Retina (tissue), 1 donor: ENCODE measurements around the gene AP2A2.

Source experiments
- DNase-seq: peaks from one replicate; pipeline ENCODE4 v3.0.0-alpha.2; 2016

AP2A2 gene

DNA sequence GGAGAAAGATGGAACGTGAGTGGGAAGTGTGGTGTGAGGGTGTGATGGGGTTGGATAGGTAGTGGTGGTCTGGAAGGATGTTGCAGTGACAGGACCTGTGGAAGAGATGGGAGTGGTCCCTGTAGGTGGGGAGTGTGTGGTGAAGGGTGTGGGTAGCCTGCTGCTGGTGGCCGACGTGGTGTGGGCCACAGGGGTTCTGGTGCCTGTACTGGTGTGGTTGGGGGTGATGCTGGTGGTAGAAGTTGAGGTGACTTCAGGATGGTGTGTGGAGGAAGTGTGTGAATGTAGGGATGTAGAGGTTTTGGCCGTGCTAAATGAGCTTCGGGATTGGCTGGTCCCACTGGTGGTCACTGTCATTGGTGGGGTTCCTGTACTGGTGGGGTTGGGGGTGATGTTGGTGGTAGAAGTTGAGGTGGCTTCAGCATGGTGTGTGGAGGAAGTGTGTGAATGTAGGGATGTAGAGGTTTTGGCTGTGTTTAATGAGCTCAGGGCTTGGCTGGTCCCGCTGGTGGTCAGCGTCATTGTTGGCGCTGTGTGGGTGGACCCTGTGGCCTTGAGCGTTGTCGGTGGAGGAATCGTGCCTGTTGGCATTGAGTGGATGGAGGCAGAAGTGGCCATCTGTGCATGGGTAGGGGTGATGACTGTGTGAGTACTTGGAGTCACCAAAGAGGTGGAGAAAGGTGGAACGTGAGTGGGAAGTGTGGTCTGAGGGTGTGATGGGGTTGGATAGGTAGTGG, 91.8 kb downstream of the AP2A2 start:
- no peak for DNase-seq

DNA sequence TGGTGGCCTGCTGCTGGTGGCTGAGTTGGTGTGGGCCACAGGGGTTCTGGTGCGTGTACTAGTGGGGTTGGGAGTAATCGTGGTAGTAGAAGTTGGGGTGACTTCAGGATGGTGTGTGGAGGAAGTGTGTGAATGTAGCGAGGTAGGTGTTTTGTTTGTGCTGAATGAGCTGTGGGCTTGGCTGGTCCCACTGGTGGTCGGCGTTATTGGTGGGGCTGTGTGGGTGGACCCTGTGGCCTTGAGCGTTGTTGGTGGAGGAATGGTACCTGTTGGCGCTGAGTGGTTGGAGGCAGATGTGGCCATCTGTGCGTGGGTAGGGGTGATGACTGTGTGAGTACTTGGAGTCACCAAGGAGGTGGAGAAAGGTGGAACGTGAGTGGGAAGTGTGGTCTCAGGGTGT, 92.4 kb downstream of the AP2A2 start:
- DNase-seq = no peak

DNA sequence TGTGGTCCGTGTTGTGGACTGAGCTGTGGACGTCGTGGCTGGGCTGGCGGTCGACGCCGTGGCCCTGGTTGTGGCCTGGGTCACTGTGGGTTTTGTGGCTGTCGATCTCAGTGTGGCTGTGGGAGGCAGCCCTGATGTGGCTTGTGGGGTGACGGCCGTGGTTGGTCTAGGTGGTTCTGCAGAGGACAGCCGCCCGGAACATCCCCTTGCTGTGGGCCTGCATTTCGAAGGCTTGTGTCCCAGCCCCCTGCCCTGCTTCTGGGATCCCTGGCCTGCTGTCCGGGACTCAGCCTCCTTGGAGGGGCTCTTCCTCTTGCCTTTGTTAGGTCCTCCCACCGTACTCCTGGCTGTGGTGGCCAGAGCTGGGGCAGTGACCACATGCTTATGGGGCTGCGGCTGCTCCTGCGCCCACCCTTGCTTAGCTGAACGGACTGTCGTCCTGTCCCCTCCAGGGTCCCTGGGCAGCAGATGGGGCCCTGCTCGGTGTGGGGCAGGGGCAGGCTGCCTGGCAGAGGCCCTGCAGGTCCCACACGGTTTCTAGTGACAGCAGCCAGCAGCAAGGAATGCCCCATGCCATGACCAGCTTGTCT, 93.7 kb downstream of the AP2A2 start:
- DNase-seq = no peak

DNA sequence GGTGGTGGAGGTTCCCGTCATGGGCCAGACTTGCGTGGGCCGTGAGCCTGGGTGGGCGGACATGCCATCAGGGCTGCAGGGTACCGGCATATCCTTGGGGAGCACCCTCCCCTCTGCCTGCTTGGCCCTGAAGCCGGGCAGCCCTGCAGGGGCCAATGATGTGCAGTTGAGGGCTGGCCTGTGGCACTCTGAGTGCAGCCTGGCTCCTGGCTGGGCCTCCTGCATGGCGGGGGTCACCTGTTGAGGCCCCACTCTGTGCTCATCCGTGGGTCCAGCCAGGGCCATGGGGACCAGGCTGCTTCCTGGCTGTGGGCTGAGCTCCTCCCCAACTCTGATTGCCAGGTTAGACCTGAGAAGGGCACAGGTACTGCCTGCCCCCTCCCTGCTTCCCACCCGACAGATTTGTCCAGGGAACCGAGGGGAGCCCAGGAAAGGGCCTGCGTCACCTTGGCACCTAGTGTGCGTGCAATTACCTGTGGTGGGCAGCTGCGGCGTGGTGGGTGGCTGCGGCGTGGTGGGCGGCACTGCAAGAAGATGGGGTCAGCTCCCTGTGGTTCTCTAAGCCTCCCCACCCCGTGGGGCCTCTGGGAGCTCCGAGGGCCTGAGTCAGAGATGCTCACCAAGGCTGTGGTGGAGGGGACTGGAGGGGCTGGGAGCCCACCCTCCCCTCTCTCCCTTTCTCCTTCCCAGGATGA, 94.7 kb downstream of the AP2A2 start:
- DNase-seq = no peak

- DNase-seq = no peak
These were observed 96.7 kb downstream of the AP2A2 start for GRCh38 chr11:1022411-1022810.

- DNase-seq = no peak
These were observed 97.5 kb downstream of the AP2A2 start for GRCh38 chr11:1022908-1023810.

DNA sequence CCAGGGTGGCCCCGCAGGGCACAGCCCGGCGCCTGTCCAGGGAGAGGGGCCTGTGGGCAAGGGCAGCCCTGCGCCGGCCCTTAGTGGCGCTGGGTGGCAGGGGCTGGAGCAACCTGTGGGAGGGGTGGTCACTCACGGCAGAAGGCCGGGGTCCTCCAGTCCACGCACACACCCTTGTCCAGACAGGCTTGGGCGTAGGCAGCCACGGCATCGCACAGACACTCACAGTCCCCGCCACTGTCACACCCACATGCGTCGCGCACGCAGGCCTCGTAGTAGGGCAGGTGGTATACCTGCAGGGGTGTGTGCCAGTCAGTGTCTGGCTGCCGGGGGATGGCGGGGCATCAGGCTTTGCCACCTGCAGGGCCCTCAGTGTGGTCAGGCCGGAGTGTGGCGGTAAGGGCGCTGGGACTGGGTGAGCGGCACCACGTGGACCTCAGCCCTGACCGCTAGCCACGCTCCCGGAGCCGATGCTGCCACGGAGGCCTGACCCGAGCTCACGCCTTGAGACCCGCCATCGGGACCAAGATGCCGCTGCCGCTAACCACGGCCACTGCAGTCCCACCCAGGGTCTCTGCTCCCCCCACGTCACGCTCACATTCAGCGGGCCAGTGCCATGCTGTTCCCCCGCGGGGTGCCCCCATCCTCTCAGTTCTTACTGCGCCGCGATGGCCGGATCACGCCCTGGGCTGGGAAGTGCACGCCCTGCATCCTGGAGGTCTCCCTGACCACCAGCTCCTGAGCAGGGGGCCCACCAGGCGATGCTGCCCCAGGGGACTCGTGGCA, 98.3 kb downstream of the AP2A2 start:
- no peak for DNase-seq

GRCh38 chr11:1024597-1025409, 99.1 kb downstream of the AP2A2 start:
- no peak for DNase-seq

DNA sequence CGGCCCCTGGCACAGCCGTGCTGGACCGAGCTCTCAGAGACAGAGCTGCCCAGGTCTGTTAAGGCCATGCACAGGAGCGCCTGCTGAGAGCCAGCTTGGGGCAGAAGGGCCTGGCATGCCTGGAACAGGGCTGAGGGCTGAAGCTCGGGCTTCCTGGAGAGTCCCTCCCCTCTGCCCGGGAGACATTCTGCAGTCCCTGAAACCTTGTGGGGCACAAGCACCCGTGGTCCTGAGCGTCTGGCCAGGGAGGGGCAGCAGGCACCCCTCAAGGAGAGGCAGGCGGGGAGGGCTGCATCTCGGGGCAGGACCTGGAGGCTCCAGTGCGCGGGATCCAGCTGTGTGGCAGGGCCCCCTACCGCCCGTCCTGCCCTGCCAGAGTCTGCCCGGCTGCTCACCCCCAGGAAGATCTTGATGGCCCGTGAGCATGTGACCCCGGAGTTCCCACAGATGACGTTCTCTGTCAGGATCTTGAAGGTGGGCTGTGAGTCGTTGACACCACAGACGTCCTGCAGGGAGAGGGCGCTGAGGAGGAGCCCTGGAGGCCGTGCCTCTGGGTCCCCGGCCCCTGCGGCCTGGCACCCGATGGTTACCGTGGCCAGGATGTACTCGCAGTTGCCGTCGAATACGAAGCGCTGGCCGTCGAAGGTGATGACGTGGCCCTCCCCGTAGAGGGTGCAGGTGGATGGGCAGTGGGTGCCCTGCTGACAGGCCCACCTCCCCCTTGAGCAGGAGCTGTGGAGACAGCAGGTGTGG, 99.9 kb downstream of the AP2A2 start:
- DNase-seq = no peak

- no peak for DNase-seq
These were observed 100.4 kb downstream of the AP2A2 start for GRCh38 chr11:1026163-1026450.

GRCh38 chr11:1026641-1027482, 101.2 kb downstream of the AP2A2 start:
- DNase-seq = no peak

DNA sequence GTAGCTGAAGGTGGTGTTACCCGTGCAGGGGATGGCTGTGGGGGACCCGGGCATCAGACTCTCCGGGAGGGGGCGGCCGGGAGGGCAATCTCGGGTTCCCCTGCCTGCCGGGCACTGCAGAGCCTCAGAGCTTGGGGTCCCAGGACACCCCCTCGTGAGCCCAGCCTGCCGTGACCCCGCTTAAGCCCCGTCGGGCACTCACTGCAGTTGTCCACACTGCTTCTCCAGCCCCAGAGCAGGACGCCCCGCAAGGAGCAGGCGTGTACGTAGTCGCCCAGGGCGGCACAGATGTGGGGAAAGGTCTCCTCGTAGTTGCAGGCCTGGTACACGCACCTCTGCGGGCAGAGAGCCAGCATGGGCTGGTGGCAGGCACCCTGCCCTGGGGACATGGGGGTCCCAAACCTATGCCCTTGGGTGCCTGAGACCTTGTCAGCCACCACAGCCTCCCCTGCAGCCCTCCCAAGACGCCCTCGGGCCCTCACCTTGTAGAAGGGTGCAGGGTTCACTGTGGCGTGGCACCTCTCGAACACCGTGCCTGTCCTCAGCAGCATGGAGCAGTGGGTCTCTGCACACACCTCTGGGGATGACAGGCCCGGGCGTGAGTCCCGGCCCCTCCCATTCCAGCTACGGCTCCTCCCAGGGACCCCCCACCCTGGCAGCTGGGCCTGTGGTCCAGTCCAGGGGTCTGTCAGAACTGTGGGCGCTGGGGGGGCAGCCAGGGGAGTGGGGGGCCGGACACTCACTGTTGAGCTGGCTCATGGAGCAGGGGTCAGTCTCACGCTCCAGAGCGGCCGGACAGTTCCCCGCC, 102.0 kb downstream of the AP2A2 start:
- DNase-seq = no peak

- DNase-seq = no peak
These were observed 102.5 kb downstream of the AP2A2 start for GRCh38 chr11:1028291-1028540.

DNA sequence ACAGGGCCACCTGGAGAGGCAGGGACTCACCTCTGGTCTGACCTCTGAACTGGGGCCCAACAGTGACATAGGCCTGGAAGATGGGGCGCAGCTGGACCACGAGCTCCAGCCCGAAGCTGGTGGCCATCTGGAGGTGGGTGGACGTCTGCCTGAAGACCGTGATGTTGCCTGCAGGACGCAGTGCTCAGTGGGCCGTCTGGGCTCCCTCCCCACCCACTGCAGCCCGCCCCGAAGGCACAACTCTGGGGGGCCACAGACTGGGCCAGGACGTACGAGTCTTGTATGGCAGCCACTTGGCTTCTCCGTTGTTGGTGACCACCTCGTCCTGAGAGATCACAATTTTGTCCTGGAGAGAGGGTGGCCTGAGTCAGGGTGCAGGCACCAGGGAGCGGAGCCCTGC, 102.9 kb downstream of the AP2A2 start:
- DNase-seq = no peak

- DNase-seq = no peak
These were observed 103.4 kb downstream of the AP2A2 start for GRCh38 chr11:1029051-1029450.

- DNase-seq = no peak
These were observed 104.0 kb downstream of the AP2A2 start for GRCh38 chr11:1029654-1030053.

- no peak for DNase-seq
These were observed 104.4 kb downstream of the AP2A2 start for GRCh38 chr11:1030086-1030485.

- no peak for DNase-seq
These were observed 104.9 kb downstream of the AP2A2 start for GRCh38 chr11:1030556-1030955.

DNA sequence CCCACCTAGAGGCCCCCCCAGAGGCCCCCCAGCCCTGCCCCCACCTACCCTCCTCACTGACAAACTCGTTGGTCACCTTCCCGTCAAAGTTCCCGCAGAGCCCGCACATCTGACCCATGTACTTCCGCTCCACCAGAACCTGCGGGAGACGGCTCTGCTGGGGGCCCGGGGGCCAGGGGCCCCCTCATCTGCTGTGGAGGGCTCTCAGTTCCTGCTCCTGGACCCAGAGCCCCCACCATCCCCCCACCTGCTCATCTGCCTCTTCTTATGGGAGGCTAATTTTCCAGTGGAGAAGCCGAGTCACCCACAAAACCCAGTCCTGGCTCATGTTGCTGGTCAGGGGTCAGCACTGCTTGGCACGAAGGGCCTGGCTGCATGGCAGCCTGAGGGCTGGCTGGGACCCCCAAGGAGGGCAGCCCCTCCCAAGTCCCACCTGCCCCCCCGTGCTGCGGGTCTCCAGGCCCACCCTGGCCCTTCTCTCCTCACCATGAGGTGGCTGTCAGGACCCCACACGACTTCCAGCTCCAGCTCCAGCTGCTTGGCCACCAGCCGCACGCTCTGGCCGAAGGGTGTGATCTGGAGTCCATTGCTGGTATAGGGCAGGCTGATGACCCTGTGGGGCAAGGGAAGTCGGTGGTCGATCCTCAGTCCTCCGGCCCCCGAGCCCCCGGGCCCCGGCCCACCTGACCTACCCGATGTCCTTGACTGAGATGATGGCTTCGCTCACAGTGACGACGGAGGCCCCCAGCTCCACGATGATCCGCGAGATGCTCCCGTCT, 105.6 kb downstream of the AP2A2 start:
- no peak for DNase-seq
